ENCODE results near the gene DCC.

The DCC gene

DNA sequence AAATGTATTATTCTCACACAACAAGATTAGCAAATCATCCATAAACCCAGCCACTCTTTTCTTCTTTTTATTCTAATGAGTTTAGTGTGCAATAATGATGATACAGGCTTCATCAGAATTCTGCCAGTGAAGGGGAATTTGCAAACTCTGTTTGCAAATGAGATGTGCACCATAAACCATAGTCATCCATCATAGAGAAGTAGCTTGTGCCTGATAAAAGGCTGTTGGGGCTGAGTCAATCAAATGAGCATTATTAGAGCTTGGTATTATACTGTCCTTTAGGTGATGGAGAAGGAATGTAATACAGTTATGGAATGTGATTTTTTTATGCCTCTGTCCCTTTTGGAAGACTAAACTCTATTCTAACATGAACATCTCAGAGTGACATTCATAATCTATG lies 101.8 kb downstream of the DCC start:
- Mint-ChIP-seq H3K4me1 (no peaks in the 10 kb centered on the region), H3K27me3 (no peaks in the 10 kb centered on the region), H3K9me3 (peaks cover 8% of the 10 kb centered on the region), H3K27ac (ENCODE audit: low read depth) (no peak overlapping the region), H3K36me3 (ENCODE audit: insufficient read depth) (no peaks in the 10 kb centered on the region), H3K4me3 (no peak overlapping the region)
- ATAC-seq (replicated peaks; ENCODE audit: extremely low read depth, poor library complexity, severe bottlenecking) (no peak), DNase-seq (ENCODE audit: low spot score in 2 of 2) (no peak)

GRCh38 chr18:52442686-52443085 lies 102.7 kb downstream of the DCC start:
- Mint-ChIP-seq H3K36me3 (ENCODE audit: insufficient read depth) (no peaks in the 10 kb centered on the region), H3K9me3 (peaks cover 8% of the 10 kb centered on the region), H3K4me1 (no peaks in the 10 kb centered on the region), H3K4me3 (no peak overlapping the region), H3K27me3 (no peaks in the 10 kb centered on the region), H3K27ac (ENCODE audit: low read depth) (no peak overlapping the region)
- no peak for DNase-seq (ENCODE audit: low spot score in 2 of 2)
- no peak for ATAC-seq (replicated peaks; ENCODE audit: extremely low read depth, poor library complexity, severe bottlenecking)

- H3K4me1 Mint-ChIP-seq, result no peaks in the 10 kb centered on the region
- no peaks in the 10 kb centered on the region for H3K36me3 Mint-ChIP-seq (ENCODE audit: insufficient read depth)
- DNase-seq (ENCODE audit: low spot score in 2 of 2) (no peak), ATAC-seq (replicated peaks; ENCODE audit: extremely low read depth, poor library complexity, severe bottlenecking) (no peak)
- H3K9me3 Mint-ChIP-seq, result peaks cover 16% of the 10 kb centered on the region
- H3K27me3 Mint-ChIP-seq, result no peaks in the 10 kb centered on the region
- no peak overlapping the region for H3K27ac Mint-ChIP-seq (ENCODE audit: low read depth)
- no peak overlapping the region for H3K4me3 Mint-ChIP-seq
These were observed 111.3 kb downstream of the DCC start for GRCh38 chr18:52451256-52451655.

GRCh38 chr18:52451851-52452250 lies 111.9 kb downstream of the DCC start:
- no peaks in the 10 kb centered on the region for H3K36me3 Mint-ChIP-seq (ENCODE audit: insufficient read depth)
- peaks cover 16% of the 10 kb centered on the region for H3K9me3 Mint-ChIP-seq
- no peak overlapping the region for H3K4me3 Mint-ChIP-seq

GRCh38 chr18:52452427-52452826 lies 112.4 kb downstream of the DCC start:
- no peak for DNase-seq (ENCODE audit: low spot score in 2 of 2)
- Mint-ChIP-seq H3K27me3 (no peaks in the 10 kb centered on the region), H3K9me3 (peaks cover 16% of the 10 kb centered on the region), H3K27ac (ENCODE audit: low read depth) (no peak overlapping the region), H3K36me3 (ENCODE audit: insufficient read depth) (no peaks in the 10 kb centered on the region), H3K4me1 (no peaks in the 10 kb centered on the region), H3K4me3 (no peak overlapping the region)
- no peak for ATAC-seq (replicated peaks; ENCODE audit: extremely low read depth, poor library complexity, severe bottlenecking)

More at GRCh38 chr18:52451851-52452250, 111.9 kb downstream of the DCC start:
- Mint-ChIP-seq H3K4me1 (no peaks in the 10 kb centered on the region), H3K27ac (ENCODE audit: low read depth) (no peak overlapping the region), H3K27me3 (no peaks in the 10 kb centered on the region)
- DNase-seq (ENCODE audit: low spot score in 2 of 2), result no peak
- ATAC-seq (replicated peaks; ENCODE audit: extremely low read depth, poor library complexity, severe bottlenecking), result no peak

DNA sequence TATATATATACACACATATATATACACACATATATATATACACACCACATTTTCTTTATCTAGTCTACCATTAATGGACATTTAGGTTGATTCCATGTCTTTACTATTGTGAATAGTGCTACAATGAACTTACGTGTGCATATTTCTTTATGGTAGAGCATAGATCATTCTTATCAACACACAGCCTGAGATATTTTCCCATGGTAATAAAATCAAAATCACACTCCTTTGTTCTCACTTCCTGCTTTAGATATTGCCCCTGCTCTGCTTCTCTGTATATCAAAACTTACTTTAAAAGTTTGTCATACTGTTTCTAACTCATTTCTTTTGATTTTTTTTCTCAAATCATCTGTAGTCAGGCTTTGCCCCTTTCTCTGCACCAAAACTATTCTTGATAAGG lies 119.9 kb downstream of the DCC start:
- H3K27ac Mint-ChIP-seq (ENCODE audit: low read depth), result no peak overlapping the region

GRCh38 chr18:52462853-52463252 lies 122.9 kb downstream of the DCC start:
- Mint-ChIP-seq H3K27me3 (no peaks in the 10 kb centered on the region), H3K9me3 (peaks cover 10% of the 10 kb centered on the region), H3K27ac (ENCODE audit: low read depth) (no peak overlapping the region), H3K36me3 (ENCODE audit: insufficient read depth) (no peaks in the 10 kb centered on the region), H3K4me1 (no peaks in the 10 kb centered on the region), H3K4me3 (no peak overlapping the region)
- DNase-seq (ENCODE audit: low spot score in 2 of 2) (no peak), ATAC-seq (replicated peaks; ENCODE audit: extremely low read depth, poor library complexity, severe bottlenecking) (no peak)

More for the DNA sequence above, 119.9 kb downstream of the DCC start:
- Mint-ChIP-seq H3K4me1 (no peaks in the 10 kb centered on the region), H3K9me3 (peaks cover 5% of the 10 kb centered on the region), H3K4me3 (no peak overlapping the region), H3K27me3 (no peaks in the 10 kb centered on the region), H3K36me3 (ENCODE audit: insufficient read depth) (no peaks in the 10 kb centered on the region)
- no peak for DNase-seq (ENCODE audit: low spot score in 2 of 2)
- no peak for ATAC-seq (replicated peaks; ENCODE audit: extremely low read depth, poor library complexity, severe bottlenecking)

GRCh38 chr18:52465391-52465790 lies 125.4 kb downstream of the DCC start:
- Mint-ChIP-seq H3K27ac (ENCODE audit: low read depth) (no peak overlapping the region), H3K36me3 (ENCODE audit: insufficient read depth) (no peaks in the 10 kb centered on the region), H3K9me3 (peaks cover 10% of the 10 kb centered on the region), H3K27me3 (no peaks in the 10 kb centered on the region), H3K4me1 (no peaks in the 10 kb centered on the region), H3K4me3 (no peak overlapping the region)
- no peak for ATAC-seq (replicated peaks; ENCODE audit: extremely low read depth, poor library complexity, severe bottlenecking)
- DNase-seq (ENCODE audit: low spot score in 2 of 2), result no peak

GRCh38 chr18:52468496-52468895 lies 128.5 kb downstream of the DCC start:
- Mint-ChIP-seq H3K9me3 (peaks cover 5% of the 10 kb centered on the region), H3K36me3 (ENCODE audit: insufficient read depth) (no peaks in the 10 kb centered on the region), H3K4me3 (no peak overlapping the region), H3K27me3 (no peaks in the 10 kb centered on the region), H3K4me1 (no peaks in the 10 kb centered on the region), H3K27ac (ENCODE audit: low read depth) (no peak overlapping the region)
- DNase-seq (ENCODE audit: low spot score in 2 of 2) (no peak), ATAC-seq (replicated peaks; ENCODE audit: extremely low read depth, poor library complexity, severe bottlenecking) (no peak)

- H3K4me1 Mint-ChIP-seq, result no peaks in the 10 kb centered on the region
- no peaks in the 10 kb centered on the region for H3K36me3 Mint-ChIP-seq (ENCODE audit: insufficient read depth)
- ATAC-seq (replicated peaks; ENCODE audit: extremely low read depth, poor library complexity, severe bottlenecking) (no peak), DNase-seq (ENCODE audit: low spot score in 2 of 2) (no peak)
- no peaks in the 10 kb centered on the region for H3K27me3 Mint-ChIP-seq
- peaks cover 13% of the 10 kb centered on the region for H3K9me3 Mint-ChIP-seq
- H3K4me3 Mint-ChIP-seq, result no peak overlapping the region
- no peak overlapping the region for H3K27ac Mint-ChIP-seq (ENCODE audit: low read depth)
These were observed 135.3 kb downstream of the DCC start for GRCh38 chr18:52475325-52475724.

- Mint-ChIP-seq H3K4me1 (no peaks in the 10 kb centered on the region), H3K27me3 (no peaks in the 10 kb centered on the region), H3K27ac (ENCODE audit: low read depth) (no peak overlapping the region), H3K36me3 (ENCODE audit: insufficient read depth) (peaks cover 3% of the 10 kb centered on the region), H3K9me3 (peaks cover 13% of the 10 kb centered on the region), H3K4me3 (no peak overlapping the region)
- ATAC-seq (replicated peaks; ENCODE audit: extremely low read depth, poor library complexity, severe bottlenecking), result no peak
- DNase-seq (ENCODE audit: low spot score in 2 of 2), result no peak
These were observed 141.1 kb downstream of the DCC start for GRCh38 chr18:52481116-52481515.

DNA sequence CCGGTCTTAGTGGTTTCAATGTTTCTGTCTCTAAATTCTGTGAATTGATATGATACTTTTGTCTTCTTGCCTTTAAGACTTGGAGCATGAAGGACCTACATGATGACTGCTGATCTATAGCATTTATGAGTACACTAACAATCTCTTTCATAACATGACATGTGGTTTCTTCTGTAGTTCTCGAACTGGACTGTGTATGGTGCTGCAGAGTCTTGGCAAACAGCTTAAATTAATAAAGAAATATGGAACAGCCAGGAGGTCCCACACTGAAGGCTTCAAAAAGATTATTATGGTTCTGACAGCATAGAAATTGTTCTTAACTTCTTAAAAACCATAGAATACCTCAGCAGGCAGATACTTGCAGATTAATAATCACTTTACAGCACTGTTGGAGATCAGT lies 145.0 kb downstream of the DCC start:
- peaks cover 4% of the 10 kb centered on the region for H3K36me3 Mint-ChIP-seq (ENCODE audit: insufficient read depth)
- no peaks in the 10 kb centered on the region for H3K27me3 Mint-ChIP-seq
- H3K27ac Mint-ChIP-seq (ENCODE audit: low read depth), result no peak overlapping the region
- no peak overlapping the region for H3K4me3 Mint-ChIP-seq
- DNase-seq (ENCODE audit: low spot score in 2 of 2) (no peak), ATAC-seq (replicated peaks; ENCODE audit: extremely low read depth, poor library complexity, severe bottlenecking) (no peak)
- no peaks in the 10 kb centered on the region for H3K4me1 Mint-ChIP-seq
- peaks cover 9% of the 10 kb centered on the region for H3K9me3 Mint-ChIP-seq

DNA sequence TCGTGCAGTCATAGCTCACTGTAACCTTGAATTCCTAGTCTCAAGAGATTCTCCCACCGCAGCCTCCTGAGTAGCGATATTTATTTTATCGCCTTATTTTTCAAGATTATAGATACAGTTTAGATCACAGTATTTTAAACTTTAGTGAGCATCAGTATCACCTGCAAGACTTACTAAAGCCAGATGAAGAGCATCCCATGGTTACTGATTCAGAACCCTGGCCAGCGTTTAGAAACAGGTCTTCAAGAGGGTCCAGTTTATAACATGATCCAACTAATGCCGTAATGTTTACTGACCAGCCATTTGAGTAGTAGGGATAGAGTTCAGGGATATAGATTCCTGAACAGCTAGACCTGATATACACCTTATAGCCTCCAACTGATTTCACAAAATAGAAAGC lies 146.1 kb downstream of the DCC start:
- no peak for DNase-seq (ENCODE audit: low spot score in 2 of 2)
- no peaks in the 10 kb centered on the region for H3K4me1 Mint-ChIP-seq

More for the DNA sequence above, 146.1 kb downstream of the DCC start:
- Mint-ChIP-seq H3K9me3 (peaks cover 9% of the 10 kb centered on the region), H3K27me3 (no peaks in the 10 kb centered on the region), H3K36me3 (ENCODE audit: insufficient read depth) (peaks cover 4% of the 10 kb centered on the region), H3K4me3 (no peak overlapping the region), H3K27ac (ENCODE audit: low read depth) (no peak overlapping the region)
- no peak for ATAC-seq (replicated peaks; ENCODE audit: extremely low read depth, poor library complexity, severe bottlenecking)

Data from central memory CD8-positive, alpha-beta T cell (primary cell).